GM06990 (cell line): Measurements from ENCODE around the gene CST1.
"Not testable (repeated sequence)": the region's sequence is repeated elsewhere in the genome, so short reads cannot be mapped to it uniquely, and the experiment has no call there.

Experiments used
- DNase-seq: peaks from one replicate; pipeline ENCODE4 v3.0.0-alpha.2; 2011; ENCODE audit not compliant: insufficient read length; ENCODE audit errors: extremely low read depth
- H3K27me3 ChIP-seq: replicated peaks from 2 replicates; pipeline ENCODE4 v1.6.0; 2011; ENCODE audit warnings: low read length; ENCODE audit not compliant: control insufficient read depth, insufficient read depth
- H3K36me3 ChIP-seq: 2 replicates; pipeline ENCODE4 v1.5.1; 2011; ENCODE audit warnings: low read length; ENCODE audit not compliant: control insufficient read depth, insufficient read depth
- H3K4me3 ChIP-seq: replicated peaks from 2 replicates; pipeline ENCODE4 v1.5.1; 2011; ENCODE audit warnings: low read depth, mild to moderate bottlenecking, control low read depth, low read length
- TF ChIP-seq, protein P1 (sequence below): IDR thresholded peaks from 2 replicates; pipeline ENCODE4 v1.5.1; 2011; ENCODE audit warnings: low read length, control low read depth, mild to moderate bottlenecking, inconsistent platforms; ENCODE audit not compliant: insufficient read depth, poor library complexity, severe bottlenecking

CST1 gene

GRCh38 chr20:23782366-23782983, 31.7 kb upstream of the CST1 start:
- TF ChIP-seq, protein P1, sequence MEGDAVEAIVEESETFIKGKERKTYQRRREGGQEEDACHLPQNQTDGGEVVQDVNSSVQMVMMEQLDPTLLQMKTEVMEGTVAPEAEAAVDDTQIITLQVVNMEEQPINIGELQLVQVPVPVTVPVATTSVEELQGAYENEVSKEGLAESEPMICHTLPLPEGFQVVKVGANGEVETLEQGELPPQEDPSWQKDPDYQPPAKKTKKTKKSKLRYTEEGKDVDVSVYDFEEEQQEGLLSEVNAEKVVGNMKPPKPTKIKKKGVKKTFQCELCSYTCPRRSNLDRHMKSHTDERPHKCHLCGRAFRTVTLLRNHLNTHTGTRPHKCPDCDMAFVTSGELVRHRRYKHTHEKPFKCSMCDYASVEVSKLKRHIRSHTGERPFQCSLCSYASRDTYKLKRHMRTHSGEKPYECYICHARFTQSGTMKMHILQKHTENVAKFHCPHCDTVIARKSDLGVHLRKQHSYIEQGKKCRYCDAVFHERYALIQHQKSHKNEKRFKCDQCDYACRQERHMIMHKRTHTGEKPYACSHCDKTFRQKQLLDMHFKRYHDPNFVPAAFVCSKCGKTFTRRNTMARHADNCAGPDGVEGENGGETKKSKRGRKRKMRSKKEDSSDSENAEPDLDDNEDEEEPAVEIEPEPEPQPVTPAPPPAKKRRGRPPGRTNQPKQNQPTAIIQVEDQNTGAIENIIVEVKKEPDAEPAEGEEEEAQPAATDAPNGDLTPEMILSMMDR, result peak; percentile 75
- H3K36me3 ChIP-seq, result no peaks in the 10 kb centered on the region
- H3K27me3 ChIP-seq, result no peaks in the 10 kb centered on the region
- DNase-seq, result no peak
- H3K4me3 ChIP-seq, result no peak overlapping the region

GRCh38 chr20:23778676-23779075, 27.9 kb upstream of the CST1 start:
- H3K27me3 ChIP-seq, DNase-seq, H3K36me3 ChIP-seq, H3K4me3 ChIP-seq: not testable (repeated sequence)

- DNase-seq, H3K36me3 ChIP-seq, H3K27me3 ChIP-seq, H3K4me3 ChIP-seq: not testable (repeated sequence)
Measured at GRCh38 chr20:23777380-23777779, 26.6 kb upstream of the CST1 start.

DNA sequence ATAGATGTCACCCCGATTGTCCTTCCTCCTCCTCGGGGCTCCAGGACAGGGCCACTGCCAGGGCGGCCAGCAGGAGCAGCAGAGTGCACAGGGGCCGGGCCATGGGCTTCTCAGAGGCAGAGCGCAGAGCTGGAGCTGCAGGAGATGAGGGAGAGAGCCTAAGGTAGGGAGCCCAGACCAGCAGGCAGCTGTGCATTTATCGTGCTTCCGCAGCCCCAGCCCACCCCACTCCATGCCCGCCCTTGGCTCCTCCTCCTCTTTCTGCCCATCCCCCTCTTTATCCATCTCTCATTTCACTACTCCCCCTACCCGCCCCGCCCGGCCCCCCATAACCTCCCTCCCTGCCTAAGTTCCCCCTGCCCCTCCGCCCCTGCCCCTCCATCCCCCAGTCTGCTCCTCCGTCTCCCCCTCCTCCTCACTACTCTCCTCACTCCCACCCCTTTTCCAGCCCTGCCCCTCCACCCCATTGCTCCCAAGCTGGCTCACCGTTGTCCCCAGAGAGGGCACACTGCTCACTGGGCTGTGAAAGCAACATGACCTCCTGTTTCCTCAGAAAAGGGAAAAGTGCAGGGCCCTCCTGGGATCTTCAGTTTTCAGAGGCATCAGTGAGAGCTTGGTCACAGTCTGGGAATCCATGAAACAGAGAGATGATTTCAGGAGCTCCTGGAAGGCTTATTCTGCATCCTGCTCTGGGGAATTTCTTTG, 25.5 kb upstream of the CST1 start:
- TF ChIP-seq, protein P1, result no peak
- Histone ChIP-seq H3K36me3 (no peaks in the 10 kb centered on the region), H3K27me3 (no peaks in the 10 kb centered on the region; the same call in 1 of the 2 replicates), H3K4me3 (no peak overlapping the region)
- DNase-seq, result no peak

DNA sequence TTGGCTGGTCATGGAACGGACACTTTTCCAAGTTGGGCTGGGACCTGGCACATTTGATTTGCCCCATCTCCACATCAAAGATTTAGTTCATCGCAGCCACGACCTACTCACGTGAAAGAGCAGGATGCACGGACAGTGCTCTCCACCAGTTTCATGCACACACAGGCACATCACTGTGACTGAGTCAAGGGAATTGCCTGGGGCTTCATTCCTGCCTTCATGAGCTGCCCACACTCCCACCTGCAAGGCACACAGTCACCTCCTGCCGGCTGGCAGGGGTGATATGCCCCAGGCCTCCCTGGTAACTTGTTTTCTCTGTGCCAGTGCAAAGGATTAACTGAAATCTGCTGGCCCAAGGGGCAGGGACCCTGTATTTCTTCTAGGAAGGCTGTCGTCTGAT, 23.3 kb upstream of the CST1 start:
- TF ChIP-seq, protein P1, result no peak
- no peak overlapping the region for H3K4me3 ChIP-seq
- H3K36me3 ChIP-seq, result no peaks in the 10 kb centered on the region
- H3K27me3 ChIP-seq, result no peaks in the 10 kb centered on the region; the same call in 1 of the 2 replicates
- DNase-seq, result no peak

DNA sequence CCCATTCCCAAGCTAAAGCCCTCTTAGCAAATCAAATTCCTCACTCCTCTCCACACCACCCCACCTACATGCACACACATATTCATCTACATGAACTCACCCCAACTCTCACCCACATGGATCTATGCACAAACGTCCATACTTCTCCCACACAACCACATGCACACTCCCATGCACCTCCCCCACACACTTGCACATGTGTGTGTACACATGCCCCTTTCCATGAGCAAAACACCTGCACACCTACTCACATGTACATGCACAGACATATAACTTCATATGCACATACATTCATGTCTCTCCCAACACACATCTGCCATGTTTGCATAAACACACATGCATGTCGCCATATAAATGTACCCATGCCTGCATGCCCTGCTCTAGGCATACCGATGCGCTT, 22.8 kb upstream of the CST1 start:
- Histone ChIP-seq H3K36me3 (no peaks in the 10 kb centered on the region), H3K4me3 (no peak overlapping the region), H3K27me3 (no peaks in the 10 kb centered on the region; the same call in 1 of the 2 replicates)
- no peak for DNase-seq
- TF ChIP-seq, protein P1, result no peak
